Natural killer cell (primary cell): Measurements from ENCODE around the gene ITM2C. TPM values are rescaled to one million over a fixed set of nuclear protein-coding genes. Genes with fewer than 3 reads are reported as not detected.
A peak's percentile ranks its signal among the peaks of the same experiment; 100 is the strongest.

ENCODE experiments used
- ATAC-seq, 3 donors: fragments of 150-1000 bp in 2 of 3; fragments of 200-7000 bp in 1 of 3; cut with Tn5 transposase; 1 replicate in 1 of 3; 2 replicates in 2 of 3; pipeline ENCODE4 v1.10.0; 2021; ENCODE audit warnings: mild to moderate bottlenecking in 2 of 3, moderate library complexity in 2 of 3
- DNase-seq, 2 donors: peaks; one replicate each; pipeline versions ENCODE4 v3.0.0 to v3.0.0-alpha.2; 2013 to 2021; ENCODE audit warnings: mixed read lengths in 1 of 2
- H3K27ac ChIP-seq: one replicate; pipeline ENCODE4 v1.5.1; 2013; ENCODE audit warnings: mild to moderate bottlenecking, low read length
- H3K27me3 ChIP-seq: one replicate; pipeline ENCODE4 v1.6.1; 2013; ENCODE audit warnings: low read length; ENCODE audit not compliant: control insufficient read depth, insufficient read depth
- H3K36me3 ChIP-seq: one replicate; pipeline ENCODE4 v1.6.1; 2013; ENCODE audit warnings: low read length; ENCODE audit not compliant: control insufficient read depth, insufficient read depth
- H3K4me1 ChIP-seq: one replicate; pipeline ENCODE4 v1.6.1; 2013; ENCODE audit warnings: low read length; ENCODE audit not compliant: control insufficient read depth, insufficient read depth
- H3K4me3 ChIP-seq: one replicate; pipeline ENCODE4 v1.5.1; 2013; ENCODE audit warnings: low read length
- H3K9me3 ChIP-seq: one replicate; pipeline ENCODE4 v1.6.1; 2013; ENCODE audit warnings: low read length; ENCODE audit not compliant: control insufficient read depth, insufficient read depth
- H3K27ac Mint-ChIP-seq, 2 donors: one replicate each; pipeline ENCODE4 v1.8.0; 2022; ENCODE audit warnings: mild to moderate bottlenecking in 2 of 2, mixed read lengths in 2 of 2, moderate library complexity in 1 of 2
- H3K27me3 Mint-ChIP-seq, 2 donors: one replicate each; pipeline ENCODE4 v1.8.0; 2022; ENCODE audit warnings: low read depth in 2 of 2, mixed read lengths in 2 of 2
- H3K36me3 Mint-ChIP-seq: one replicate; pipeline ENCODE4 v1.8.0; 2022; ENCODE audit warnings: mixed read lengths
- H3K4me1 Mint-ChIP-seq, 2 donors: one replicate each; pipeline ENCODE4 v1.8.0; 2022; ENCODE audit warnings: mixed read lengths in 2 of 2
- H3K4me3 Mint-ChIP-seq: one replicate; pipeline ENCODE4 v1.8.0; 2022; ENCODE audit warnings: mild to moderate bottlenecking, moderate library complexity, mixed read lengths
- H3K9me3 Mint-ChIP-seq, 2 donors: one replicate each; pipeline ENCODE4 v1.8.0; 2022; ENCODE audit warnings: mixed read lengths in 2 of 2
- WGBS: methylation state at CpG from one replicate; pipeline ENCODE4 v1.1.7; 2013; ENCODE audit warnings: missing lambda C conversion rate; ENCODE audit not compliant: insufficient coverage; 5-methylcytosine and 5-hydroxymethylcytosine counted together
- intact Hi-C: fragments of 100-400 bp; cut with micrococcal nuclease; formaldehyde crosslinking; loops from one replicate; pipeline ENCODE4 v1.14.2; 2022
- total RNA-seq, 4 donors: library from RNA; stranded (reverse); fragments of 120-200 nt in 1 of 4; gene quantifications; one replicate each; pipeline versions ENCODE4 v1.2.3 to v1.2.4, GENCODE V29; 2013 to 2022
- TF ChIP-seq, protein P1 (sequence below): fragments of 200-600 bp; IDR thresholded peaks from one replicate; pipeline ENCODE4 v1.8.0; 2022; ENCODE audit warnings: antibody characterized with exemption

Gene ITM2C
- total RNA-seq, 3 donors from 2014 or later (not counting 1 experiment from before 2014, with no cell fraction given), result 4.7 to 36.3 (median 5.1) TPM

GRCh38 chr2:230898016-230898712, 33.4 kb downstream of the ITM2C start:
- WGBS, result 95% methylated on average over 13 of the region's 13 CpGs
- Mint-ChIP-seq H3K9me3 (no peaks in the 10 kb centered on the region), H3K36me3 (no peaks in the 10 kb centered on the region), H3K27ac (no peak overlapping the region), H3K27me3 (peaks cover 71 to 86% of the 10 kb centered on the region in 2 donors), H3K4me1 (peaks cover 9 to 20% of the 10 kb centered on the region in 2 donors), H3K4me3 (no peak overlapping the region)
- peaks cover 37% of the 10 kb centered on the region for H3K4me1 ChIP-seq
- no peak overlapping the region for H3K4me3 ChIP-seq
- TF ChIP-seq, protein P1, sequence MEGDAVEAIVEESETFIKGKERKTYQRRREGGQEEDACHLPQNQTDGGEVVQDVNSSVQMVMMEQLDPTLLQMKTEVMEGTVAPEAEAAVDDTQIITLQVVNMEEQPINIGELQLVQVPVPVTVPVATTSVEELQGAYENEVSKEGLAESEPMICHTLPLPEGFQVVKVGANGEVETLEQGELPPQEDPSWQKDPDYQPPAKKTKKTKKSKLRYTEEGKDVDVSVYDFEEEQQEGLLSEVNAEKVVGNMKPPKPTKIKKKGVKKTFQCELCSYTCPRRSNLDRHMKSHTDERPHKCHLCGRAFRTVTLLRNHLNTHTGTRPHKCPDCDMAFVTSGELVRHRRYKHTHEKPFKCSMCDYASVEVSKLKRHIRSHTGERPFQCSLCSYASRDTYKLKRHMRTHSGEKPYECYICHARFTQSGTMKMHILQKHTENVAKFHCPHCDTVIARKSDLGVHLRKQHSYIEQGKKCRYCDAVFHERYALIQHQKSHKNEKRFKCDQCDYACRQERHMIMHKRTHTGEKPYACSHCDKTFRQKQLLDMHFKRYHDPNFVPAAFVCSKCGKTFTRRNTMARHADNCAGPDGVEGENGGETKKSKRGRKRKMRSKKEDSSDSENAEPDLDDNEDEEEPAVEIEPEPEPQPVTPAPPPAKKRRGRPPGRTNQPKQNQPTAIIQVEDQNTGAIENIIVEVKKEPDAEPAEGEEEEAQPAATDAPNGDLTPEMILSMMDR, result no peak
- intact Hi-C loops, result no loop called here
- H3K27me3 ChIP-seq, result peaks cover 11% of the 10 kb centered on the region
- H3K9me3 ChIP-seq, result no peaks in the 10 kb centered on the region
- ATAC-seq (no peak), DNase-seq (peak in 1 of 2 donors; percentile 7)
- H3K27ac ChIP-seq, result no peak overlapping the region
- no peaks in the 10 kb centered on the region for H3K36me3 ChIP-seq

DNA sequence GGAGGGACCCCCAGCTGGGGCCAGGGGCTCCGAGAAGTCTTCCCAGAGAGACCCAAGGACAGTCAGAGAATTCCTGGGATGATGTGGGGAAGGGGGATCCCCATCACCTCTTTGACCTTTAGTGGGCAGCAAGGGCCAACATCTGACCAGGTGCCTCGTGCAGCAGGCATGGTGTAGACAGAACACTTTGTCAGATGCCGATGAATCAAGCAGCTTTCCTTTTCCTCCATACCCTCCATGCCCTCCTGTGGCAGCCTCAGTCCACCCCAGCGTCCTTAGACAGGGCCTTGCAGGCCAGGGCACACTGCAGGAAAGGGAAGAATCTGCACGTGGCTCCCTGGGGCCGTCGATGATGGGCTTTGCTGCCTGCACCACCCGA, 34.0 kb downstream of the ITM2C start:
- Mint-ChIP-seq H3K4me1 (peaks cover 9 to 18% of the 10 kb centered on the region in 2 donors), H3K27ac (no peak overlapping the region), H3K27me3 (peaks cover 73 to 87% of the 10 kb centered on the region in 2 donors), H3K4me3 (no peak overlapping the region), H3K36me3 (no peaks in the 10 kb centered on the region), H3K9me3 (no peaks in the 10 kb centered on the region)
- Histone ChIP-seq H3K36me3 (no peaks in the 10 kb centered on the region), H3K9me3 (no peaks in the 10 kb centered on the region), H3K27ac (no peak overlapping the region), H3K4me3 (no peak overlapping the region), H3K4me1 (peaks cover 31% of the 10 kb centered on the region), H3K27me3 (peaks cover 11% of the 10 kb centered on the region)
- DNase-seq, result peak in 1 of 2 donors; percentile 4
- no peak for ATAC-seq
- intact Hi-C loops, result no loop called here
- TF ChIP-seq, protein P1, result no peak
- WGBS, result 82% methylated on average over 8 of the region's 8 CpGs

DNA sequence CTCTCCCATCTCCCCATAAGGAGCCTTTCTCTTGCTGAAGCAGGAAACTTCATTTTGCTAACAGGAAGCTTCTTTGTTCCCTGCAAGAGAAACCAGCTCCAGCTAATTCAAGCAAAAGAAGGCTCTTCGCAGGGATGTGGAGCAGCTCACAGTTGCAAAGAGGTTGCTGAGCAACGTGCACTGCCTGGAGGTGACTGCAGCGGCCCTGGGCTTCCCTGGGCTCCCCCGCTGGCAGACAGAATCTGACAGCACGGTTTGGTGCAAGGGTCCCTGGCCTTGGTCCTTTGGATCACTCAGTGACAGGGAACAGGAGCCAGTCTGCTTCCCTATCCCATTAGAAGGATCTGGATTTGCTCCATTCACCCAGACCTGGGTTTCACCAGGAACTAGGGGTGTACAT, 34.5 kb downstream of the ITM2C start:
- no peak overlapping the region for H3K4me3 ChIP-seq
- Mint-ChIP-seq H3K4me1 (peaks cover 6 to 13% of the 10 kb centered on the region in 2 donors), H3K27ac (no peak overlapping the region), H3K4me3 (no peak overlapping the region), H3K36me3 (no peaks in the 10 kb centered on the region), H3K9me3 (no peaks in the 10 kb centered on the region), H3K27me3 (peaks cover 72 to 87% of the 10 kb centered on the region in 2 donors)
- TF ChIP-seq, protein P1, result no peak
- H3K36me3 ChIP-seq, result no peaks in the 10 kb centered on the region
- H3K9me3 ChIP-seq, result no peaks in the 10 kb centered on the region
- H3K27me3 ChIP-seq, result peaks cover 11% of the 10 kb centered on the region
- WGBS, result 77% methylated on average over 5 of the region's 5 CpGs
- ATAC-seq (no peak), DNase-seq (peak in 1 of 2 donors; percentile 4)
- H3K4me1 ChIP-seq, result peaks cover 25% of the 10 kb centered on the region
- intact Hi-C loops, result no loop called here
- no peak overlapping the region for H3K27ac ChIP-seq

DNA sequence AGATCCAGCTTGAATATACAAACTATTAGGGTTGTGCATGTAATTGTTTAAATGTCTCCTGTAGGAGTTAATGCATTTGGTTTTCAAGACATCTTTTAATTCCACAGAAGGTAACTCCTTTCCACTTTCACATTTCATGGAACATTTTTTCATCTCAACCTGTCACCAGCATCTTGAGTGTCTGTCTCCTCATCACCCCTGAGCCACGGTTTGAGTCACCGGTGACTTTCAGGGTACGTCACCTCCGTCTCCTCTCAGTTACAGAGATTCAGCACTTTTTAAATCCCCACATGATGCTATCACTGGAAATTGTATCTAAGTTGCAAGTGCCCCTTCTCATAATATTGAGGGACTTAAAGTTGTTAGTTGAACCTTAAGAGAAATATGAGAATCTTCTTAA, 35.0 kb downstream of the ITM2C start:
- peaks cover 20% of the 10 kb centered on the region for H3K4me1 ChIP-seq
- no peak overlapping the region for H3K27ac ChIP-seq
- Mint-ChIP-seq H3K4me1 (peaks cover under 1 to 8% of the 10 kb centered on the region in 2 donors), H3K27me3 (peaks cover 68 to 82% of the 10 kb centered on the region in 2 donors), H3K9me3 (no peaks in the 10 kb centered on the region), H3K36me3 (no peaks in the 10 kb centered on the region), H3K27ac (no peak overlapping the region), H3K4me3 (no peak overlapping the region)
- peaks cover 11% of the 10 kb centered on the region for H3K27me3 ChIP-seq
- 88% methylated on average over 4 of the region's 4 CpGs for WGBS
- TF ChIP-seq, protein P1, result no peak
- intact Hi-C loops, result no loop called here
- DNase-seq (no peak), ATAC-seq (no peak)
- H3K4me3 ChIP-seq, result no peak overlapping the region
- H3K9me3 ChIP-seq, result no peaks in the 10 kb centered on the region
- H3K36me3 ChIP-seq, result no peaks in the 10 kb centered on the region
